HEK293 (cell line): ENCODE data around the gene IQCE.

Experiments
- CTCF ChIA-PET: fragments of 350-600 bp; formaldehyde crosslinking; extraction: SDS; loops from one replicate; lab custom pipeline; 2021; ENCODE audit warnings: antibody characterized with exemption; lab: Yijun Ruan, JAX
- POLR2A ChIA-PET: fragments of 300-600 bp; formaldehyde crosslinking; extraction: SDS; loops from one replicate; lab custom pipeline; 2020; ENCODE audit warnings: antibody characterized with exemption, inconsistent platforms; lab: Yijun Ruan, JAX
- H3K27ac ChIP-seq: fragments of 200-500 bp; sonication (Bioruptor generic); 2 replicates; pipeline ENCODE4 v1.5.1; 2014; ENCODE audit warnings: low read depth, low read length, control low read depth, inconsistent platforms; ENCODE audit errors: extremely low read depth
- H3K36me3 ChIP-seq, 2 experiments: fragments of 200-500 bp in 1 of 2; sonication (Bioruptor generic) in 1 of 2; 1 replicate in 1 of 2; 2 replicates in 1 of 2; pipeline ENCODE4 v1.5.1; 2014 to 2017; ENCODE audit warnings: inconsistent platforms in 2 of 2, low read length in 2 of 2; ENCODE audit not compliant: control insufficient read depth in 2 of 2, insufficient read depth in 1 of 2
- H3K4me1 ChIP-seq: fragments of 200-500 bp; sonication (Bioruptor generic); 2 replicates; pipeline ENCODE4 v1.5.1; 2014; ENCODE audit warnings: mild to moderate bottlenecking, low read length, inconsistent platforms; ENCODE audit not compliant: control insufficient read depth, insufficient read depth
- H3K4me3 ChIP-seq: 2 replicates; pipeline ENCODE4 v1.5.1; 2011; ENCODE audit warnings: low read depth, mild to moderate bottlenecking, control low read depth, low read length, moderate library complexity
- H3K9me3 ChIP-seq: fragments of 200-500 bp; sonication (Bioruptor generic); 2 replicates; pipeline ENCODE4 v1.5.1; 2014; ENCODE audit warnings: low read depth, low read length, inconsistent platforms; ENCODE audit not compliant: control insufficient read depth, insufficient read depth
- GLIS1 ChIP-seq: fragments of 450-650 bp; formaldehyde crosslinking; IDR thresholded peaks from 2 replicates; pipeline ENCODE4 v1.5.1; 2016; ENCODE audit warnings: missing biosample characterization, missing genetic modification characterization
- HOXC10 ChIP-seq: sonication (generic); formaldehyde crosslinking; IDR thresholded peaks from 2 replicates; pipeline ENCODE4 v1.8.1; 2023; ENCODE audit warnings: mild to moderate bottlenecking, missing genetic modification reagents
- KLF1 ChIP-seq: fragments of 450-650 bp; formaldehyde crosslinking; IDR thresholded peaks from 2 replicates; pipeline ENCODE4 v1.5.1; 2016; ENCODE audit warnings: missing biosample characterization, missing genetic modification characterization
- YY2 ChIP-seq: fragments of 450-650 bp; formaldehyde crosslinking; IDR thresholded peaks from 2 replicates; pipeline ENCODE4 v1.5.1; 2016; ENCODE audit warnings: missing biosample characterization, missing genetic modification characterization
- ZNF26 ChIP-seq: fragments of 450-650 bp; formaldehyde crosslinking; IDR thresholded peaks from 2 replicates; pipeline ENCODE4 v1.5.1; 2016; ENCODE audit warnings: missing biosample characterization, missing genetic modification characterization
- ZNF266 ChIP-seq: fragments of 450-650 bp; formaldehyde crosslinking; IDR thresholded peaks from 2 replicates; pipeline ENCODE4 v1.5.1; 2016; ENCODE audit warnings: missing biosample characterization, missing genetic modification characterization, low read depth
- ZNF292 ChIP-seq: fragments of 450-650 bp; formaldehyde crosslinking; IDR thresholded peaks from 2 replicates; pipeline ENCODE4 v1.5.1; 2016; ENCODE audit warnings: low read depth, missing biosample characterization, missing genetic modification characterization, borderline replicate concordance
- ZNF302 ChIP-seq: fragments of 450-650 bp; formaldehyde crosslinking; IDR thresholded peaks from 2 replicates; pipeline ENCODE4 v1.5.1; 2016; ENCODE audit warnings: missing biosample characterization, missing genetic modification characterization, low read depth
- ZNF350 ChIP-seq: fragments of 450-650 bp; formaldehyde crosslinking; IDR thresholded peaks from 2 replicates; pipeline ENCODE4 v1.5.0; 2017; ENCODE audit warnings: missing biosample characterization, mild to moderate bottlenecking, missing genetic modification characterization
- ZNF416 ChIP-seq: fragments of 450-650 bp; formaldehyde crosslinking; IDR thresholded peaks from 2 replicates; pipeline ENCODE4 v1.5.1; 2016; ENCODE audit warnings: missing biosample characterization, missing genetic modification characterization
- ZNF433 ChIP-seq: fragments of 450-650 bp; formaldehyde crosslinking; IDR thresholded peaks from 2 replicates; pipeline ENCODE4 v1.5.1; 2016; ENCODE audit warnings: missing biosample characterization, missing genetic modification characterization, low read depth
- ZNF488 ChIP-seq: fragments of 450-650 bp; formaldehyde crosslinking; IDR thresholded peaks from 2 replicates; pipeline ENCODE4 v1.5.1; 2016; ENCODE audit warnings: missing biosample characterization, missing genetic modification characterization
- ZNF629 ChIP-seq: fragments of 450-650 bp; formaldehyde crosslinking; IDR thresholded peaks from 2 replicates; pipeline ENCODE4 v1.5.1; 2017; ENCODE audit warnings: missing biosample characterization, missing genetic modification characterization
- ZNF654 ChIP-seq: fragments of 450-650 bp; formaldehyde crosslinking; IDR thresholded peaks from 2 replicates; pipeline ENCODE4 v1.5.1; 2016; ENCODE audit warnings: low read depth, missing biosample characterization, missing genetic modification characterization
- TF ChIP-seq, protein P1 (sequence below): fragments of 450-650 bp; formaldehyde crosslinking; IDR thresholded peaks from 2 replicates; pipeline ENCODE4 v1.5.1; 2016; ENCODE audit warnings: missing biosample characterization, missing genetic modification characterization
- TF ChIP-seq, protein P2 (sequence below): fragments of 450-650 bp; formaldehyde crosslinking; IDR thresholded peaks from 2 replicates; pipeline ENCODE4 v1.5.1; 2016; ENCODE audit warnings: missing biosample characterization, missing genetic modification characterization

Gene IQCE

GRCh38 chr7:2660359-2661095 lies 101.7 kb downstream of the IQCE start:
- no peak overlapping the region for H3K27ac ChIP-seq
- TF ChIP-seq ZNF302 (tag by site-specific recombination): no peak
- TF ChIP-seq, protein P1, sequence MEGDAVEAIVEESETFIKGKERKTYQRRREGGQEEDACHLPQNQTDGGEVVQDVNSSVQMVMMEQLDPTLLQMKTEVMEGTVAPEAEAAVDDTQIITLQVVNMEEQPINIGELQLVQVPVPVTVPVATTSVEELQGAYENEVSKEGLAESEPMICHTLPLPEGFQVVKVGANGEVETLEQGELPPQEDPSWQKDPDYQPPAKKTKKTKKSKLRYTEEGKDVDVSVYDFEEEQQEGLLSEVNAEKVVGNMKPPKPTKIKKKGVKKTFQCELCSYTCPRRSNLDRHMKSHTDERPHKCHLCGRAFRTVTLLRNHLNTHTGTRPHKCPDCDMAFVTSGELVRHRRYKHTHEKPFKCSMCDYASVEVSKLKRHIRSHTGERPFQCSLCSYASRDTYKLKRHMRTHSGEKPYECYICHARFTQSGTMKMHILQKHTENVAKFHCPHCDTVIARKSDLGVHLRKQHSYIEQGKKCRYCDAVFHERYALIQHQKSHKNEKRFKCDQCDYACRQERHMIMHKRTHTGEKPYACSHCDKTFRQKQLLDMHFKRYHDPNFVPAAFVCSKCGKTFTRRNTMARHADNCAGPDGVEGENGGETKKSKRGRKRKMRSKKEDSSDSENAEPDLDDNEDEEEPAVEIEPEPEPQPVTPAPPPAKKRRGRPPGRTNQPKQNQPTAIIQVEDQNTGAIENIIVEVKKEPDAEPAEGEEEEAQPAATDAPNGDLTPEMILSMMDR (tag by site-specific recombination): 0 out of 2 replicates have a peak, but pooled peaks have one; percentile 10
- TF ChIP-seq GLIS1 (tag by site-specific recombination): peak; percentile 21
- H3K4me3 ChIP-seq: no peak overlapping the region
- H3K4me1 ChIP-seq: no peaks in the 10 kb centered on the region
- ChIA-PET CTCF (interaction anchor here (0.5 to 1.4 kb wide), 5 partner anchors 10 to 618 kb away, joined by 3 read pairs; no protein-coding TSS in a partner anchor), POLR2A (interaction anchor here (0.5 kb wide), 1 partner anchor 29 kb away, joined by 8 read pairs; no protein-coding TSS in a partner anchor)
- peaks cover 0 to 32% of the 10 kb centered on the region in 2 experiments; a peak in 1 of 3 replicates for H3K36me3 ChIP-seq
- no peaks in the 10 kb centered on the region for H3K9me3 ChIP-seq

- H3K4me1 ChIP-seq: no peaks in the 10 kb centered on the region
- TF ChIP-seq ZNF488 (tag by site-specific recombination) (no peak), GLIS1 (tag by site-specific recombination) (0 out of 2 replicates have a peak, but pooled peaks have one; percentile 5)
- TF ChIP-seq, all 188 proteins: peak for 1
- H3K36me3 ChIP-seq: peaks cover 0 to 26% of the 10 kb centered on the region in 2 experiments; a peak in 1 of 3 replicates
- ChIA-PET CTCF (interaction anchor here (0.7 to 1.4 kb wide), 2 partner anchors 11 to 617 kb away, joined by 3 read pairs; no protein-coding TSS in a partner anchor), POLR2A (no interaction called here)
- no peak overlapping the region for H3K27ac ChIP-seq
- H3K4me3 ChIP-seq: no peak overlapping the region
- H3K9me3 ChIP-seq: no peaks in the 10 kb centered on the region
These were observed 102.3 kb downstream of the IQCE start for GRCh38 chr7:2661096-2661449.

DNA sequence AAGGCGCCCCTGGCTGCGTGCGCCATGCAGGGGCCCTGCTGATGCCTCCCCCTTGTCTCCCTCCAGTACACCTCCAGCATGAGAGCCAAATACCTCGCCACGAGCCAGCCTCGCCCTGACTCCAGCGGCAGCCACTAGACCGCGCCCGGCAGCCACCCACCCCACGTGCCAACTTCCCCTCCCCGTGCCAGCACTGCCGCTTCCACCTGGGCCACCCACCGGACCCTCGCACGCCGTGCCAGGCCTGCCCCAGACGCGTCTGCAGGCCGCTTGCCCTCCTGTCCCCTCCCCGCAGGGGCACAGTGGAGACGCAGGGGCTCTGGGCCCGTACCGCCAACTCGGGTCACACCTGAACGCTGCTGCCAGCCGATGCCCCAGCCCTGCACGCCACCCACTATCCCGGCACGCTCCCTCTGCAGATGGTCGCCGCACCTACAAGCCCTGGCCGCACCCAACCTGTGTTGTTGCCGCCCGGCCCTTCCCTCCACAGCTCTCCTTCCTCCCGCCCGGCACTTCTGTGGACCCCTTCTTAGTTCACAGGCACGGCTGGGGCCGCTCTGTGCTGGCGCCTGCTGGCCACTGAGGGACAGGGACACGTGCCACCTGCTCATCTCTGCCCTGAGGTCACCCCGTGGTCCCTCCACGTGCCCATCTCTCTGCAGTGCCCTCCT lies 103.0 kb downstream of the IQCE start:
- peaks cover 0 to 20% of the 10 kb centered on the region in 2 experiments; a peak in 1 of 3 replicates for H3K36me3 ChIP-seq
- ChIA-PET POLR2A (no interaction called here), CTCF (no interaction called here)
- H3K27ac ChIP-seq: no peak overlapping the region
- no peaks in the 10 kb centered on the region for H3K9me3 ChIP-seq
- no peak overlapping the region for H3K4me3 ChIP-seq
- TF ChIP-seq KLF1 (tag by site-specific recombination) (peak; percentile 51), ZNF654 (tag by site-specific recombination) (no peak)
- TF ChIP-seq, protein P2, sequence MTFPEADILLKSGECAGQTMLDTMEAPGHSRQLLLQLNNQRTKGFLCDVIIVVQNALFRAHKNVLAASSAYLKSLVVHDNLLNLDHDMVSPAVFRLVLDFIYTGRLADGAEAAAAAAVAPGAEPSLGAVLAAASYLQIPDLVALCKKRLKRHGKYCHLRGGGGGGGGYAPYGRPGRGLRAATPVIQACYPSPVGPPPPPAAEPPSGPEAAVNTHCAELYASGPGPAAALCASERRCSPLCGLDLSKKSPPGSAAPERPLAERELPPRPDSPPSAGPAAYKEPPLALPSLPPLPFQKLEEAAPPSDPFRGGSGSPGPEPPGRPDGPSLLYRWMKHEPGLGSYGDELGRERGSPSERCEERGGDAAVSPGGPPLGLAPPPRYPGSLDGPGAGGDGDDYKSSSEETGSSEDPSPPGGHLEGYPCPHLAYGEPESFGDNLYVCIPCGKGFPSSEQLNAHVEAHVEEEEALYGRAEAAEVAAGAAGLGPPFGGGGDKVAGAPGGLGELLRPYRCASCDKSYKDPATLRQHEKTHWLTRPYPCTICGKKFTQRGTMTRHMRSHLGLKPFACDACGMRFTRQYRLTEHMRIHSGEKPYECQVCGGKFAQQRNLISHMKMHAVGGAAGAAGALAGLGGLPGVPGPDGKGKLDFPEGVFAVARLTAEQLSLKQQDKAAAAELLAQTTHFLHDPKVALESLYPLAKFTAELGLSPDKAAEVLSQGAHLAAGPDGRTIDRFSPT (tag by site-specific recombination): peak; percentile 47
- H3K4me1 ChIP-seq: no peaks in the 10 kb centered on the region

DNA sequence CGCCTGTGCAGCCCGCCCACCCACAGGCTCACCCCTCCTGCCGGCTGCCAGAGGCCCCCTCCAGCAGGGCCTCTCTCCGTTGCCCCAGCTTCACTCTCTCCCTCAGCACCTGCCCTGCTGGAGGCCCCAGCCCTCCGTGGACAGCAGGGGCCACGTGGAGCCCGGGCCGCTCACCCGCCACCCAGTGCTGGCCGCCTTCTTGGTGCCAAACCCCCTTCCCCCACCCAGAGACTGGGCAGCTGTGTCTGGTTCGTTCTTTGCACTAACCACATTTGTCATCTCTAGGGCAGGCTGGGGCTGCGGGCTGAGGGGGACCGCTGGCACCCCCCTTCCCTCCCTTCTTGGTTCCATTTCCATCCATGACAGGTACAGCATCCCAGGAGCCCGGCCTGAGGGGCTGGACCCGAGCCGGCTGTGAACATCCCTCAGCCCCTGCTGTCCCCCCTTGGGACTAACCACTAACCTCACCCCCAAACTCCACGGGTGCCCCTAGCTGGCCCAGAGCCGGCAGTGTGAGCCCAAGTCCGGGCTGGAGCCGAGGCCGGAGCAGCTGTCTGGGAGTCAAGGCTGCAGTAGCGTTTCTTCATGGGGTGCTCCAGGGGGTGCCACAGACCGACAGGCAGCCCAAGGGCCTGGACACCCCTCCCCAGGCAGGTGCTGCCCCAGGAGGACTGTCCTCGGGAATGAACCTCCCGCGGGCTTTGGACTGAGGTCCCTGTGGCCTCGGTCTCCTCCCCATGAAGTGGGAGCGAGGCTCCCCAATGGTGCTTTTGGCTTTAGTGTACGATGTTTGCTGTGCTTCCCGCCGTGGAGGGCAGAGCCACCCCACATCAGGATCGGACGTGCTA lies 103.7 kb downstream of the IQCE start:
- Histone ChIP-seq H3K9me3 (no peaks in the 10 kb centered on the region), H3K36me3 (peaks cover 0 to 12% of the 10 kb centered on the region in 2 experiments; a peak in 1 of 3 replicates), H3K4me1 (no peaks in the 10 kb centered on the region), H3K4me3 (no peak overlapping the region), H3K27ac (no peak overlapping the region)
- TF ChIP-seq ZNF416 (tag by site-specific recombination) (no peak), ZNF292 (no peak), ZNF350 (tag by site-specific recombination) (no peak), ZNF433 (tag by site-specific recombination) (no peak), ZNF629 (no peak), ZNF26 (no peak), HOXC10 (CRISPR knock-in tag) (no peak), ZNF654 (tag by site-specific recombination) (no peak), ZNF266 (tag by site-specific recombination) (no peak), YY2 (no peak)
- CTCF ChIA-PET: interaction anchor here (0.5 to 0.7 kb wide), 2 partner anchors 559 to 1107 kb away, joined by 3 read pairs; no protein-coding TSS in a partner anchor
- POLR2A ChIA-PET: no interaction called here
